Measurements from ENCODE around the gene TDP1. TPM values are rescaled to one million over a fixed set of nuclear protein-coding genes. Genes with fewer than 3 reads are reported as not detected.
A peak's percentile ranks its signal among the peaks of the same experiment; 100 is the strongest.

Gene TDP1
- total RNA-seq, 4 donors from 2014 or later: 9.1 to 24.5 (median 16.4) TPM

DNA sequence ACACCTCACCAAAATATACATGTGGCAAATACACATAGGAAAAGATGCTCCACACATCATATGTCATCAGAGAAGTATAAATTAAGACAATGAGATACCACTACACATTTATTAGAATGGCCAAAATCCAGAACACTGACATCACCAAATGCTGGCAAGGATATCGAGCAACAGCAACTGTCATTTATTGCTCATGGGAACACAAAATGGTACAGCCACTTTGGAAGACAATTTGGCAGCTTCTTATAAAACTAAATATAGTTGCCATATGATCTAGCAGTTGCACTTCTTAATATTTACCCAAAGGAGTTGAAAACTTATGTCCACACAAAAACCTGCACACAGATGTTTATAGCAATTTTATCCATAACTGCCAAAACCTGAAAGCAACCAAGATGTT, 99.1 kb downstream of the TDP1 start:
- no peaks in the 10 kb centered on the region for H3K36me3 ChIP-seq
- no peak for DNase-seq
- intact Hi-C loops (cut with DNase I): no loop called here
- H3K9me3 ChIP-seq: no peaks in the 10 kb centered on the region
- no peak overlapping the region for H3K27ac ChIP-seq
- 57 to 80% methylated on average over 1 of the region's 1 CpG for WGBS, 2 donors
- H3K27me3 ChIP-seq: peaks cover 0 to 80% (median 3%) of the 10 kb centered on the region in 4 donors
- no peak overlapping the region for H3K4me3 ChIP-seq
- TF ChIP-seq POLR2A (IDR thresholded peaks at IDR 0.05): no peak
- TF ChIP-seq, protein P1, sequence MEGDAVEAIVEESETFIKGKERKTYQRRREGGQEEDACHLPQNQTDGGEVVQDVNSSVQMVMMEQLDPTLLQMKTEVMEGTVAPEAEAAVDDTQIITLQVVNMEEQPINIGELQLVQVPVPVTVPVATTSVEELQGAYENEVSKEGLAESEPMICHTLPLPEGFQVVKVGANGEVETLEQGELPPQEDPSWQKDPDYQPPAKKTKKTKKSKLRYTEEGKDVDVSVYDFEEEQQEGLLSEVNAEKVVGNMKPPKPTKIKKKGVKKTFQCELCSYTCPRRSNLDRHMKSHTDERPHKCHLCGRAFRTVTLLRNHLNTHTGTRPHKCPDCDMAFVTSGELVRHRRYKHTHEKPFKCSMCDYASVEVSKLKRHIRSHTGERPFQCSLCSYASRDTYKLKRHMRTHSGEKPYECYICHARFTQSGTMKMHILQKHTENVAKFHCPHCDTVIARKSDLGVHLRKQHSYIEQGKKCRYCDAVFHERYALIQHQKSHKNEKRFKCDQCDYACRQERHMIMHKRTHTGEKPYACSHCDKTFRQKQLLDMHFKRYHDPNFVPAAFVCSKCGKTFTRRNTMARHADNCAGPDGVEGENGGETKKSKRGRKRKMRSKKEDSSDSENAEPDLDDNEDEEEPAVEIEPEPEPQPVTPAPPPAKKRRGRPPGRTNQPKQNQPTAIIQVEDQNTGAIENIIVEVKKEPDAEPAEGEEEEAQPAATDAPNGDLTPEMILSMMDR (IDR thresholded peaks at IDR 0.05): no peak
- peaks cover 0 to under 1% (median 0%) of the 10 kb centered on the region in 3 donors for H3K4me1 ChIP-seq

DNA sequence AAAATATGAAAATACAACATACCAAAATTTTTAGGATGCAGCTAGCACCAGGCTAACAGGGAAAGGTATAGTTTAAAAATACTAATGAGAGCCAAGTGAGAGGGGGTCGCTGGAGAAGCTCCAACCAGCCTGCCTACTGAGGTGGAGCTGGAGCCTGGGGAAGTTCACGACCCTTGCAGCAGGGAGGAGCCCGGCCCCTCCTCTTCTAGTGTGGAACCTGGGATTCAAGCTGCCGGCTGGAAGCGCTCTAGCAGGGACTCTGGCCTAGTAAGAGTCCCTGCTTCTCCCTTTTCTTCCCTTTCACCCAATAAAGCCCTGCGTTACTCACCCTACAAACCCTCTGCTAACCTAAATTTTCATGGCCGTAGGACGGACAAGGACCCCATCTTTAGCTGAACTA, 101.1 kb downstream of the TDP1 start:
- no peak overlapping the region for H3K4me3 ChIP-seq
- H3K4me1 ChIP-seq: peaks cover 19 to 21% (median 19%) of the 10 kb centered on the region in 3 donors
- TF ChIP-seq, protein P1 (IDR thresholded peaks at IDR 0.05): no peak
- TF ChIP-seq POLR2A (IDR thresholded peaks at IDR 0.05): no peak
- no peak overlapping the region for H3K27ac ChIP-seq
- 45 to 59% methylated on average over 7 to 8 of the region's 8 CpGs for WGBS, 2 donors
- intact Hi-C loops (cut with DNase I): no loop called here
- DNase-seq: no peak
- no peaks in the 10 kb centered on the region for H3K9me3 ChIP-seq
- H3K36me3 ChIP-seq: no peaks in the 10 kb centered on the region
- H3K27me3 ChIP-seq: peaks cover 5 to 88% (median 6%) of the 10 kb centered on the region in 4 donors

DNA sequence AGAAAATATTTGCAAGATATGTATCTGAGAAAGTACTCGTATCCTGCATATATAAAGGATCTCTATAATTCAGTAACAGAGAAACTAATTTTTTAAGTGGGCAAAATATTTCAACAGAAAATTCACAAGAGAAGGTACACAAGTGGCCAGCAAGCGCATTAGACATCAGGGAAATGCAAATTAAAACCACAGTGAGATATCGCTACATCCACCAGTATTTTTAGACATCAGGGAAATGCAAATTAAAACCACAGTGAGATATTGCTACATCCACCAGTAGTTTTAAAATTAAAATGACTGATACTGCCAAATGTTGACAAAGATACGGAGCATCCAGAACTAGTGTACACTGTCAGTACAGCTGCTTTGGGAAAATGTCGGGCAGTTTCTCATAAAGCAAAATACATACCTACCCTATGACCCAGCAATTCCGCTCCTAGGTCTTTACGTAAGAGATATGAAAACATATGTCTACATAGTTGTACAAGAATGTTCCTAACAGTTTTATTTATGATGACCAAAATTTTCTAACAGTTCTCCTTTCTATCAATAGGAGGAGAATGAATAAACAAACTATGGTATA, 103.2 kb downstream of the TDP1 start:
- WGBS, 2 donors: 80 to 82% methylated on average over 7 of the region's 7 CpGs

DNA sequence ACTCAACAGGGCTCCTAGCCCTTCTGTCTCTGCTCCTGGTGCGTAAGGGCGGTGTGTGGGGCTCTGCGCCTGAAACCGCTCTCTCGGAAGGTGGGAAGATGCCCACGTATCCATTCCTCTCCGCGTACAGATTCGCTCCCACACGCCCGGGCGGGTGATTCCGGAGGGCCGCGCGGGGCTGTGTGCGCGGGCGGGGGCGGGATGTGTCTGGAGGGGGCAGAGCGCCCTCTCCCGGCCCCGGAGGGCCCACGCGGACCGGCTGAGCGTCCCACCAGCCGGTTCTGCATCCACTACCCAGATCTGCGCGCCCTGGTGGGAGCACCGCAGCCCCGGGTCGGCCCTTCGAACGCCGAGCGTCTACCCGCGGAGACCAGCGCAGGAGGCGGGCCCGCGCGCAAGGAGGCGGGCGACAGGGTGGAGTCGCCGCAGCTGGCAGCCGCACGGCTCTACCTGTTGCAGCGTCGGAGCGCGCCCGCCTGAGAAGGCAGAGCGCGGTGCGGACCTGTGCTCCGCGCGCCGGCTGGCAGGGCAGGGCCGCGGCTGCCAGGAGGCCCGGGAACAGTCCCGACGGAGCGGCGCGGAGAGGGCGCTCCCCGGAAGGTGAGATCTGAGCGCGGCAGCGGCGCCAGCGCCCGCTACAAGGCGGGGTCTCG, 104.7 kb downstream of the TDP1 start:
- H3K36me3 ChIP-seq: no peaks in the 10 kb centered on the region
- H3K9me3 ChIP-seq: no peaks in the 10 kb centered on the region
- 0% methylated on average over 12 of the region's 80 CpGs; no CpG with 5 or more reads in 1 of the 2 donors for WGBS, 2 donors
- intact Hi-C loops (cut with DNase I): no loop called here
- H3K4me3 ChIP-seq: peak overlapping the region; percentile 33 to 67 (median 42)
- H3K27me3 ChIP-seq: peaks cover 4 to 94% (median 12%) of the 10 kb centered on the region in 4 donors
- TF ChIP-seq, protein P1 (IDR thresholded peaks at IDR 0.05): peak in 3 of 6 experiments; percentile 12 to 41 (median 18)
- TF ChIP-seq POLR2A (IDR thresholded peaks at IDR 0.05): no peak
- peaks cover 20 to 32% (median 24%) of the 10 kb centered on the region in 3 donors for H3K4me1 ChIP-seq
- no peak for DNase-seq
- H3K27ac ChIP-seq: no peak overlapping the region

More for the DNA sequence above, 103.2 kb downstream of the TDP1 start:
- H3K27me3 ChIP-seq: peaks cover 4 to 94% (median 12%) of the 10 kb centered on the region in 4 donors
- intact Hi-C loops (cut with DNase I): no loop called here
- no peaks in the 10 kb centered on the region for H3K36me3 ChIP-seq
- no peak overlapping the region for H3K27ac ChIP-seq
- no peaks in the 10 kb centered on the region for H3K9me3 ChIP-seq
- no peak for TF ChIP-seq POLR2A (IDR thresholded peaks at IDR 0.05)
- TF ChIP-seq, protein P1 (IDR thresholded peaks at IDR 0.05): no peak
- no peak for DNase-seq
- H3K4me3 ChIP-seq: no peak overlapping the region
- peaks cover 20 to 32% (median 24%) of the 10 kb centered on the region in 3 donors for H3K4me1 ChIP-seq

DNA sequence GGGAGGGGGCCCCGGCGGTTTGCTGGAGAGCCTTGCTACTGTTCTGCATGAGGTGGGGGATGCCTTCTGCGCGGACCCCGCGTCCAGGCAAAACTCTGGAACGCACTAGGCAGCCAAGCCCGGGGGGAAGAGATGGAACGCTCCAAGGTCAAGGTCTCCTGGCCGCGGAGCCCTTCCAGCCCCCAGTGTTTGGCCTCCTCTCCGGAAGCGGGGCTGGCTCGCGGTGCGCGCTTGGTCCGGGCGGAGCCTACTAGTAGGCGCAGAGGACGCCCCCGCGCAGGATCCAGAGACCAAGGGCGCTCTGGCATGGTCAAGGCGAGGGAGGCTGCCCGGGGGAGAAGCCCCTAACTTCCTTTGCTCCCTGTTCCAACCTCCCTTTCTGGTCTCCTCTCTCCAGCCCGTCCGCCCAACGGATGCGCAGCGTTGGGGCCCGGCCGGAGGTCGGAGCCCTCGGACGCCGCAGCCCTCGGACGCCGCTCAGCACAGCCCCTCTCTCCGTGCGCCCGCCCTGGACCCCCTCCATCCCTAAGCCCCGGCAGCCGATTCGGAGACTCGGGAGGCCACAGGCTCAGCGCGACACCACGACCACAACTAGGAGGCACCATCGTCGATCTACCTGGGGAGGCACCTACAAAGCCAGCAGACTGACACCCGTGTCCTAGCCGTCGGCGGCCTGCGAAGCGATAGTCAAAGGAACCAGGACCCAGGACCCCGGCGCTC, 105.4 kb downstream of the TDP1 start:
- Histone ChIP-seq H3K4me3 (peak overlapping the region; percentile 33 to 67 (median 42)), H3K9me3 (no peaks in the 10 kb centered on the region), H3K27me3 (peaks cover 4 to 94% (median 12%) of the 10 kb centered on the region in 4 donors), H3K36me3 (no peaks in the 10 kb centered on the region), H3K4me1 (peaks cover 20 to 32% (median 24%) of the 10 kb centered on the region in 3 donors), H3K27ac (no peak overlapping the region)
- DNase-seq: no peak
- TF ChIP-seq POLR2A (IDR thresholded peaks at IDR 0.05): no peak
- TF ChIP-seq, protein P1 (IDR thresholded peaks at IDR 0.05): no peak
- 4 to 5% methylated on average over 7 to 10 of the region's 60 CpGs for WGBS, 2 donors
- intact Hi-C loops (cut with DNase I): no loop called here
